Thymus (tissue), 11 donors: ENCODE results near the gene RNLS. TPM values are rescaled to one million over a fixed set of nuclear protein-coding genes. Genes with fewer than 3 reads are reported as not detected.

Source experiments
- DNase-seq, 9 donors: peaks; one replicate each; pipeline ENCODE4 v3.0.0-alpha.2; 2013; ENCODE audit warnings: low spot score in 9 of 9, low read depth in 6 of 9, missing footprints in 1 of 9
- H3K27ac ChIP-seq, 2 donors: one replicate each; pipeline ENCODE4 v1.5.1; 2013; ENCODE audit warnings: control low read depth in 1 of 2, low read depth in 1 of 2, low read length in 1 of 2, mild to moderate bottlenecking in 1 of 2, moderate library complexity in 1 of 2
- H3K27me3 ChIP-seq, 2 donors: one replicate each; pipeline ENCODE4 v1.5.1; 2013; ENCODE audit warnings: low read length in 1 of 2; ENCODE audit not compliant: control insufficient read depth in 2 of 2, insufficient read depth in 1 of 2
- H3K36me3 ChIP-seq, 2 donors: one replicate each; pipeline ENCODE4 v1.5.1; 2013; ENCODE audit warnings: low read length in 1 of 2, mild to moderate bottlenecking in 1 of 2, moderate library complexity in 1 of 2; ENCODE audit not compliant: control insufficient read depth in 2 of 2, insufficient read depth in 2 of 2
- H3K4me1 ChIP-seq, 2 donors: one replicate each; pipeline ENCODE4 v1.5.1; 2013; ENCODE audit warnings: low read length in 2 of 2; ENCODE audit not compliant: control insufficient read depth in 2 of 2, insufficient read depth in 2 of 2
- H3K4me3 ChIP-seq, 2 donors: one replicate each; pipeline ENCODE4 v1.5.1; 2013; ENCODE audit warnings: low read length in 2 of 2, control low read depth in 1 of 2, mild to moderate bottlenecking in 1 of 2
- H3K9me3 ChIP-seq, 2 donors: one replicate each; pipeline ENCODE4 v1.5.1; 2013; ENCODE audit warnings: low read length in 1 of 2, mild to moderate bottlenecking in 1 of 2; ENCODE audit not compliant: control insufficient read depth in 2 of 2, insufficient read depth in 1 of 2
- WGBS: extraction: QIAGEN DNeasy Blood & Tissue Kit; methylation state at CpG from one replicate; pipeline ENCODE4 v1.1.7; 2013; 5-methylcytosine and 5-hydroxymethylcytosine counted together
- polyA plus RNA-seq: library from polyadenylated mRNA; stranded (reverse); fragments of 200-250 nt; gene quantifications from one replicate; pipeline ENCODE4 v1.2.3, GENCODE V29; 2013
- total RNA-seq: library from RNA; stranded (reverse); fragments of 120-200 nt; gene quantifications from one replicate; pipeline ENCODE4 v1.2.4, GENCODE V29; 2013
- donor health status: healthy.

Gene RNLS
- total and polyA plus RNA-seq, 2 donors: 4.3 to 5.0 TPM

DNA sequence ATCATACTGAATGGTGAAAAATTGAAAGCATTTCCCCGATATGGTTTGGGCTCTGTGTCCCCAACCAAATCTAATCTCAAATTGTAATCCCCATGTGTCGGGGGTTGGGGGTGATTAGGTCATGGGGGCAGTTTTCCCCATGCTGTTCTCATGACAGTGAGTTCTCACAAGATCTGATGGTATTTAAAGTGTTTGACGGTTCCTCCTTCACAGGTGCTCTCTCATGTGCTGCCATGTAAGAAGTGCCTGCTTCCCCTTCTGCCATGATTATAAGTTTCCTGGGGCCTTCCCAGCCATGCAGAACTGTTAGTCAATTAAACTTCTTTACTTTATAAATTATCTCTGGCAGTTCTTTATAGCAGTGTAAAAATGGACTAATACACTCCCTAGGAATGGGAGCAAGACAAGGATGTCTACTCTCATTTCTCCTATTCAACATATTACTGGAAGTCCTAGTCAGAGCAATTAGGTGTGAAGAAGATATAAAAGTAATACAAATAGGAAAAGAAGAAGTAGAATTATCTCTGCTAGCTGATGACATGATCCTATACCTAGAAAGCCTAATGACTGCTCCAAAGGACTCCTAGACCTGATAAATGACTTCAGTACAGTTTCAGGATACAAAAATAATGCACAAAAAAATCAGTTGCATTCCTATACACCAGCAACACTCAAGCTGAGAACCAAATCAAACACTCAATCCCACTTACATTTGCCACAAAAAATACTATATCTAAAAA lies 260.6 kb downstream of the RNLS start:
- WGBS: 97% methylated on average over 3 of the region's 3 CpGs
- Histone ChIP-seq H3K9me3 (peaks cover 2 to 15% of the 10 kb centered on the region in 2 donors), H3K27me3 (no peaks in the 10 kb centered on the region), H3K4me1 (no peaks in the 10 kb centered on the region), H3K27ac (no peak overlapping the region), H3K36me3 (peaks cover 0 to 6% of the 10 kb centered on the region in 2 donors), H3K4me3 (no peak overlapping the region)
- no peak for DNase-seq

DNA sequence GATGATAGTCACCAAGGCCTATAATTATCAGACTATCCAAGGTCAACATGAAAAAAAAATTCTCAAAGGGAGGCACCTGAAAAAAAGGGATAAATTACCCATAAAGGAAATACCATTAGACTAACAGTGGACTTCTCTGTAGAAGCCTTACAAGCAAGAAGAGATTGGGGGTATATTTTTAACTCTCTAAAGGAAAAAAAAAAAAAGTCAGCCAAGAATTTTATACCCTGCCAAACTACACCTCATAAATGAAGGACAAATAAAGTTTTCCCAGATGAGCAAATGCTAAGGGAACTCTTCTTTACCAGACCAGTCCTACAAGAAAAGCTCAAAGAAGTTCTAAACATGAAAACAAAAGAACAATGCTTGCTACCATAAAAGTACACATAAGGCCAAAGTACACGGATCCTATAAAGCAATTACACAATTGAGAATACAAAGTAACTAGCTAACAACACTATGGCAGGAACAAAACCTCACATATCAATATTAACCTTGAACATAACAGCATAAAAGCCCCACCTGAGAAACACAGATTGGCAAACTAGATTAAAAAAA lies 263.1 kb downstream of the RNLS start:
- Histone ChIP-seq H3K9me3 (peaks cover 2 to 15% of the 10 kb centered on the region in 2 donors), H3K27me3 (no peaks in the 10 kb centered on the region), H3K27ac (no peak overlapping the region), H3K4me1 (peaks cover 6 to 9% of the 10 kb centered on the region in 2 donors), H3K4me3 (no peak overlapping the region), H3K36me3 (peaks cover 0 to 6% of the 10 kb centered on the region in 2 donors)
- DNase-seq: no peak
- 99% methylated on average over 1 of the region's 1 CpG for WGBS

DNA sequence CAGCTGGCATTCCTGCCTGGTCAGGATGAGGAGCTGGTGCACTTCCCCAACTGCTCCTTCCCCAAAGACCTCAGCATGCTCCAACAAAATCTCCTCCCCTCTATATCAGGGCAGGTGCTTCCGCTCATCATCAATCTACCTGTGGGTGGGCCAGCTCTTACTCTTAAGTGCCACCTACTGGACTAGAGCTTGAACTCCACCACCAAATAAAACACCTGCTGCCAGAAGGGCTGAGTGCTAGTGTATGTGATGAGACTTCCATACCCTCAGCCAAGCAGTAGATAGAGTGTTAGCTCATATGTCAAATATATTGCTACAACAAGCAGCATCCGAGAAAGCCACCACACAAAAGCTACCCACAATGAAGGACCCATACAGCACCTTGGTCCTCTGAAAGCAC lies 264.3 kb downstream of the RNLS start:
- Histone ChIP-seq H3K4me1 (peaks cover 6 to 9% of the 10 kb centered on the region in 2 donors), H3K27me3 (no peaks in the 10 kb centered on the region), H3K36me3 (peaks cover 0 to 6% of the 10 kb centered on the region in 2 donors), H3K9me3 (peaks cover 2 to 15% of the 10 kb centered on the region in 2 donors), H3K4me3 (no peak overlapping the region), H3K27ac (no peak overlapping the region)
- no peak for DNase-seq
- WGBS: 98% methylated on average over 2 of the region's 2 CpGs

DNA sequence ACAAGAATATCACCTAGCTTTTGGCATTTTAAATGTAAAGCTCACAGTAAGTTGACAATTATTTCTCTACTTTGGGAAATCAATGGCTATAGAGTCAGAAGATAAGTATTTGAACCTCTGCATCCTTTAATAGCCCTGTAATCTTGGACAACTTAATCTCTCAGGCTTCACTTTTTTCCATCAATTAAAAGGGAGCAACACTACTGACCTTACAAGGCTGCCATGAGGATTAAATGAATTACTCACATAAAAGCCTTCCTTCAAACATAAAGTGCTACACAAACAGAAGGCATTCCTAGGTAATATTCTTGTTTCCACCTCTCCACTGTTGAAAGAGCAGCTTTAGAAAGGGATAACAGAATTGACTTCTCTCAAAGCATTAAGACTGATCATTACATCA lies 266.0 kb downstream of the RNLS start:
- peaks cover 0 to 6% of the 10 kb centered on the region in 2 donors for H3K36me3 ChIP-seq
- H3K4me3 ChIP-seq: no peak overlapping the region
- no peak for DNase-seq
- peaks cover 6 to 9% of the 10 kb centered on the region in 2 donors for H3K4me1 ChIP-seq
- no peak overlapping the region for H3K27ac ChIP-seq
- peaks cover 2 to 15% of the 10 kb centered on the region in 2 donors for H3K9me3 ChIP-seq
- H3K27me3 ChIP-seq: no peaks in the 10 kb centered on the region

DNA sequence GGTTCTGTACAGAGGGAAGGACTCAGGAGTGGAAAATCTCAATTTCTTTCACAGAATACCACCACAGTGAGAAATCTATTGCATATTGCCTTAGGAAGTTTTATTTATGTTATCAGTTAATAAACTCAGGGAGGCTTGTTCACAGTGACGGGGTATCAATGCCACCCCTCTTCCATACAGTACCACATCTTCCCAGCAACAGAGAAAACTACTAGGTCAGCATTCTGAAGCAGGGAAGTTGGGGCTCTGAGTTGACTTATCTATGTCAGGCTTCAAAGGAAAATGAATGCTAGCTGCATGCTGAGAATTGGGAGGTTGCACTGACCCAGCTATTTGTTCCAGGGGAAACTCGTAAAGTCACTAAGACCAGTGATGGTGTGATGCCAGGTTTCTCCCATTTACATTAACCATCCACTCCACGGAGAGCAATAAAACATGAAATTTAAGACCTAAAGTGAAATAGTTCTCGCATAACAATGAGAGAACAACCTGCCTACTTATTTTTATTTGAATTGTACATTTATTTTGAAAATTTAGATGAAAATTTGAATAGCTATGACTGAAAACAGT lies 266.7 kb downstream of the RNLS start:
- Histone ChIP-seq H3K27ac (peak overlapping the region in 1 of 2 donors; percentile 22), H3K4me1 (peaks cover 6 to 9% of the 10 kb centered on the region in 2 donors), H3K36me3 (peaks cover 0 to 6% of the 10 kb centered on the region in 2 donors), H3K4me3 (no peak overlapping the region), H3K27me3 (no peaks in the 10 kb centered on the region), H3K9me3 (peaks cover 2 to 15% of the 10 kb centered on the region in 2 donors)
- 99% methylated on average over 4 of the region's 4 CpGs for WGBS
- DNase-seq: peak in 1 of 9 donors; percentile 17

DNA sequence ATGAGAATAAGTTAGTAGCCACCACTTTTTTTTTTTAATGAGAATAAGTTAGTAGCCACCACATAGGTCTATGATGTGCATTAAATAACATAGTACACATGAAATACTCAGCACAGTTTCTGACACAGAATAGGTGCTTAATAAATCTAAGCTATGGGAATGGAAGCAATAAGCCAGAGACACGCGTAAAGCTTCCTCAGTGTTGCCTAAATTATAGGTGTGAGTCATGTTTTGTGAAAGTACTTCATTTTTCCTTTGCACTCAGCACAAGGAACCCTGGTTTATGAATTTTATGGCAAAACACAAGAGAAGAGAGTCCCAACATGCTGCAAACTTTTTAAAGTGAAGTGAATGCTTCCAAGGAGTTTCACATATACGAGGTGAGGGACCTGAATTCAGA lies 267.4 kb downstream of the RNLS start:
- Histone ChIP-seq H3K36me3 (peaks cover 0 to 6% of the 10 kb centered on the region in 2 donors), H3K4me3 (no peak overlapping the region), H3K27ac (no peak overlapping the region), H3K27me3 (no peaks in the 10 kb centered on the region), H3K9me3 (peaks cover 2 to 15% of the 10 kb centered on the region in 2 donors), H3K4me1 (peaks cover 6 to 9% of the 10 kb centered on the region in 2 donors)
- WGBS: 97% methylated on average over 3 of the region's 3 CpGs
- peak in 1 of 9 donors; percentile 30 for DNase-seq

DNA sequence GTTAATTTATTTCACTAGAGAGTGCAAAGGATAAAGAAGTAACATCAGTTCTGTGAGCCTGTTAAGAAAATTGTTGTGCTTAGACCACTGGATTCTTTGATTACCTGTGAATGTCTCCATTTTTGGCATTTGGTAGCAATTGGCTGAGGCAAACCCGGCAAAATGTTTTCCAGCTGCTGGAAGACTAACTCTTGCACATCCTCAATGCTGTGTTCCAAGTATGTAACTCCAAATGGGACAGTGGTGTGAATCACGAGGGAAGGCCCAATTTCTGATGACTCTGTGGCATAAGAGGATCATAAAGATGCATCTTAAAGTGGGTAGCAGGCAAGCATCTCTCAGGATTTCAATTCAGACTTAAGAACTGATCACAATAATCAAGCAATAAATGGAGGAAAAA lies 268.8 kb downstream of the RNLS start:
- Histone ChIP-seq H3K27ac (no peak overlapping the region), H3K36me3 (peaks cover 0 to 6% of the 10 kb centered on the region in 2 donors), H3K4me3 (no peak overlapping the region), H3K9me3 (peaks cover 2 to 15% of the 10 kb centered on the region in 2 donors), H3K4me1 (peaks cover 6 to 9% of the 10 kb centered on the region in 2 donors), H3K27me3 (no peaks in the 10 kb centered on the region)
- 93% methylated on average over 2 of the region's 2 CpGs for WGBS
- DNase-seq: no peak

DNA sequence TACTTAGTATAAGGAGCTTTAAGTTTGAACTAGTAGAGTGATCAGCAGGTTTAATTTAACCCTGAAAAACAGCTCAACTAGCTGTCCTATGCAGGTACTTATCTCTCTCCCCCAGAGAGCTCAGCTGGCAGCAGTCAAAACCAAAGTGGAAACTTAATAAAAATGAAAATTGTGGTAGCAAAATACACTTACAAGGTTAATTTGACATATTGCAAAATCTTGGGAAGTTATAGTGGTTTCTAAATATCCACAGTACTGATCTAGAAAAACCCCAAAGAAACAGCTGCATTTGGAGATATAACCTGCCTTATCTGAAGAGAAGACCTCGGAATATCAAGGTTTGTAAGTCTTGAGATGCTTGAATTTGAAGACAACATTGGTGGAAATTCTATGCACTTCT lies 269.2 kb downstream of the RNLS start:
- Histone ChIP-seq H3K27me3 (no peaks in the 10 kb centered on the region), H3K36me3 (peaks cover 0 to 5% of the 10 kb centered on the region in 2 donors), H3K4me3 (no peak overlapping the region), H3K9me3 (peaks cover 2 to 13% of the 10 kb centered on the region in 2 donors), H3K27ac (no peak overlapping the region), H3K4me1 (peaks cover 6 to 9% of the 10 kb centered on the region in 2 donors)
- DNase-seq: no peak
- WGBS: 39% methylated on average over 1 of the region's 1 CpG

DNA sequence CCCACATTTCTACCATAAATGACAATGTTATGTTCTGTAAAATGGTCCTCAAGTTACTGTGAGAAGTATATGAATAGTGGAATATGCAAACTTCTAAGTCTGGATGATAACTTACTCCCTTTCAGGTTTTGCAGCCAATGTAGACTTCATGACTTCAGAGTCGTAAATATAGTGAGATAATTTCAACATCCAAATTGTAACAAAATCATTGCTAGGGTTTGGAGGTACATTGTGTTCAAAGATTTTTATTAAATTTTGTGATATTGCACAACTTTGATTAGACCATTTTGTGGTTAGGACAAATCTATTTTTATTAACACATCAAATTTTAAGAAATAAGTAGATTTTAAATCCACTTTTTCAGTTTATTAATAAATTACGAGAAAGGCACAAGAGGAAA lies 270.3 kb downstream of the RNLS start:
- DNase-seq: no peak
- peaks cover 6 to 9% of the 10 kb centered on the region in 2 donors for H3K4me1 ChIP-seq
- no peaks in the 10 kb centered on the region for H3K27me3 ChIP-seq
- H3K4me3 ChIP-seq: no peak overlapping the region
- 98% methylated on average over 2 of the region's 2 CpGs for WGBS
- H3K36me3 ChIP-seq: no peaks in the 10 kb centered on the region
- no peak overlapping the region for H3K27ac ChIP-seq
- peaks cover 0 to 2% of the 10 kb centered on the region in 2 donors for H3K9me3 ChIP-seq
